ENCODE measurements around the gene HOXB2. TPM values are rescaled to one million over a fixed set of nuclear protein-coding genes. Genes with fewer than 3 reads are reported as not detected.

The HOXB2 gene
- total and polyA plus RNA-seq, 9 of the 15 experiments (the other 6 are each of a cell fraction or from before 2014, with no cell fraction given): 2.1 to 97.7 (median 21.2) TPM

GRCh38 chr17:48576479-48577309 is 31.8 kb upstream of the HOXB2 start (continued):
- no peak for TF ChIP-seq HMGXB4 (CRISPR knock-in tag; IDR thresholded peaks at IDR 0.05)
- TF ChIP-seq KLF10 (CRISPR knock-in tag; IDR thresholded peaks at IDR 0.05): no peak
- no peak for TF ChIP-seq U2AF2 (optimal IDR thresholded peaks at IDR 0.05; ENCODE audit: low read depth, low read length)
- TF ChIP-seq MTA1 (IDR thresholded peaks at IDR 0.05; ENCODE audit: borderline replicate concordance): no peak
- no peak for TF ChIP-seq STAT5A (IDR thresholded peaks at IDR 0.05; ENCODE audit: borderline replicate concordance, low read length)
- no peak for TF ChIP-seq HINFP (tag; conservative IDR thresholded peaks at IDR 0.05; ENCODE audit: low read depth)
- no peak for TF ChIP-seq ZNF239 (CRISPR knock-in tag; IDR thresholded peaks at IDR 0.05)
- peak; percentile 33 for TF ChIP-seq SMAD4 (CRISPR knock-in tag; conservative IDR thresholded peaks at IDR 0.05)
- TF ChIP-seq RFX1 (IDR thresholded peaks at IDR 0.05): no peak
- no peak for TF ChIP-seq TCF7L2 (IDR thresholded peaks at IDR 0.05; ENCODE audit: low read depth, low read length)
- no peak for TF ChIP-seq ZBTB26 (CRISPR knock-in tag; IDR thresholded peaks at IDR 0.05)
- no peak for TF ChIP-seq TBP (optimal IDR thresholded peaks at IDR 0.05; ENCODE audit: low read depth, low read length)
- TF ChIP-seq ZNF395 (CRISPR knock-in tag; IDR thresholded peaks at IDR 0.05): no peak
- no peak for TF ChIP-seq ZNF778 (CRISPR knock-in tag; IDR thresholded peaks at IDR 0.05)
- TF ChIP-seq ELF4 (CRISPR knock-in tag; IDR thresholded peaks at IDR 0.05): no peak
- TF ChIP-seq HBP1 (CRISPR knock-in tag; IDR thresholded peaks at IDR 0.05): no peak
- no peak for TF ChIP-seq FOXJ3 (CRISPR knock-in tag; IDR thresholded peaks at IDR 0.05)
- TF ChIP-seq MAFF (IDR thresholded peaks at IDR 0.05; ENCODE audit: low read length): no peak
- TF ChIP-seq SIN3B (IDR thresholded peaks at IDR 0.05; ENCODE audit: low read depth): no peak
- no peak for TF ChIP-seq TFAP4 (CRISPR knock-in tag; IDR thresholded peaks at IDR 0.05; ENCODE audit: borderline replicate concordance)
